GM12878 (cell line): Measurements from ENCODE around the gene ADAMTS4. TPM values are rescaled to one million over a fixed set of nuclear protein-coding genes. Genes with fewer than 3 reads are reported as not detected.

Source experiments
- ATAC-seq: fragments of 200-7000 bp; cut with Tn5 transposase; 3 replicates; pipeline ENCODE4 v1.9.1; 2020; ENCODE audit warnings: mild to moderate bottlenecking, moderate library complexity
- BruUV-seq: library from RNA; stranded (reverse); fragments of 400-500 nt; replicated peaks from 2 replicates; lab custom pipeline; 2021; lab: Mats Ljungman, UMichigan
- CTCF ChIA-PET: fragments of 300-600 bp; sonication (Branson Sonifier 250); formaldehyde crosslinking; extraction: SDS; loops from one replicate; lab custom pipeline; 2021; ENCODE audit warnings: inconsistent platforms; lab: Yijun Ruan, JAX
- POLR2A ChIA-PET: fragments of 350-600 bp; formaldehyde crosslinking; extraction: SDS; loops from one replicate; lab custom pipeline; 2021; ENCODE audit warnings: inconsistent platforms; lab: Charles Lee
- RAD21 ChIA-PET: fragments of 300-600 bp; sonication (Branson Sonifier 250); formaldehyde crosslinking; loops from one replicate; lab custom pipeline; 2023; ENCODE audit warnings: antibody characterized with exemption; ENCODE audit not compliant: unreplicated experiment; lab: Charles Lee
- SMC1A ChIA-PET: fragments of 300-600 bp; sonication (Branson Sonifier 250); formaldehyde crosslinking; loops from one replicate; lab custom pipeline; 2023; ENCODE audit not compliant: unreplicated experiment, uncharacterized antibody; lab: Charles Lee
- DNase-seq: peaks from one replicate; pipeline ENCODE4 v3.0.0-alpha.2; 2011; ENCODE audit warnings: low read depth, low spot score
- FAIRE-seq: peaks from 3 replicates; lab custom pipeline; 2011; peaks lifted over from hg19 to GRCh38; lab: Jason Lieb, UNC
- H2AFZ ChIP-seq: 2 replicates; pipeline ENCODE4 v1.6.0; 2011; ENCODE audit warnings: low read depth, low read length, control low read depth; ENCODE audit not compliant: control insufficient read depth
- H3K27ac ChIP-seq: 2 replicates; pipeline ENCODE4 v1.5.1; 2011; ENCODE audit warnings: control low read depth; ENCODE audit not compliant: control insufficient read depth, insufficient read depth
- H3K27me3 ChIP-seq, 2 experiments: replicated peaks in 1 of 2; 2 replicates each; pipeline versions ENCODE4 v1.6.0 to v1.6.1; 2011; ENCODE audit warnings: low read length in 1 of 2; ENCODE audit not compliant: control insufficient read depth in 2 of 2, insufficient read depth in 2 of 2
- H3K36me3 ChIP-seq, 2 experiments: 2 replicates each; pipeline ENCODE4 v1.5.1; 2011; ENCODE audit warnings: low read length in 1 of 2; ENCODE audit not compliant: control insufficient read depth in 2 of 2, insufficient read depth in 2 of 2
- H3K4me1 ChIP-seq: 2 replicates; pipeline ENCODE4 v1.6.1; 2011; ENCODE audit warnings: mild to moderate bottlenecking, low read length, moderate library complexity, mixed read lengths; ENCODE audit not compliant: control insufficient read depth, insufficient read depth
- H3K4me2 ChIP-seq: 2 replicates; pipeline ENCODE4 v1.6.0; 2011; ENCODE audit warnings: control low read depth; ENCODE audit not compliant: control insufficient read depth, insufficient read depth
- H3K4me3 ChIP-seq: fragments of 200-600 bp; sonication (generic); 2 replicates; pipeline ENCODE4 v1.5.1; 2016
- H3K79me2 ChIP-seq: 2 replicates; pipeline ENCODE4 v1.6.0; 2011; ENCODE audit warnings: low read length; ENCODE audit not compliant: control insufficient read depth, insufficient read depth
- H3K9ac ChIP-seq: 2 replicates; pipeline ENCODE4 v1.8.0; 2011; ENCODE audit warnings: low read length, control low read depth, mixed read lengths; ENCODE audit not compliant: control insufficient read depth, insufficient read depth
- H3K9me3 ChIP-seq: replicated peaks from 3 replicates; pipeline ENCODE4 v1.5.1; 2011; ENCODE audit warnings: mild to moderate bottlenecking, low read length; ENCODE audit not compliant: control insufficient read depth, insufficient read depth
- H4K20me1 ChIP-seq: 2 replicates; pipeline ENCODE4 v1.6.0; 2011; ENCODE audit not compliant: control insufficient read depth, insufficient read depth
- ATF7 ChIP-seq: fragments of 450-650 bp; IDR thresholded peaks from 2 replicates; pipeline ENCODE4 v1.6.1; 2016; ENCODE audit warnings: low read depth, mild to moderate bottlenecking
- HDGF ChIP-seq: fragments of 450-650 bp; IDR thresholded peaks from 2 replicates; pipeline ENCODE4 v1.6.1; 2016; ENCODE audit warnings: antibody characterized with exemption
- KLF5 ChIP-seq: fragments of 450-650 bp; IDR thresholded peaks from 2 replicates; pipeline ENCODE4 v1.6.1; 2014; ENCODE audit warnings: mild to moderate bottlenecking; ENCODE audit not compliant: partially characterized antibody
- MTA3 ChIP-seq: IDR thresholded peaks from 2 replicates; pipeline ENCODE4 v1.6.1; 2012; ENCODE audit warnings: low read length, inconsistent platforms, borderline replicate concordance
- NR2F1 ChIP-seq: fragments of 450-650 bp; conservative IDR thresholded peaks from 2 replicates; pipeline ENCODE4 v1.6.1; 2017; ENCODE audit warnings: mild to moderate bottlenecking
- ZBTB11 ChIP-seq: fragments of 450-650 bp; formaldehyde crosslinking; IDR thresholded peaks from 2 replicates; pipeline ENCODE4 v1.5.0; 2022; ENCODE audit warnings: mild to moderate bottlenecking, missing genetic modification characterization
- WGBS: methylation state at CpG from one replicate; pipeline ENCODE4 v1.1.6; 2016; ENCODE audit warnings: low lambda C conversion rate; ENCODE audit not compliant: insufficient replicate concordance, insufficient coverage; ENCODE audit errors: missing lambda C conversion rate; 5-methylcytosine and 5-hydroxymethylcytosine counted together
- in situ Hi-C: fragments of 300-500 bp; cut with MboI; formaldehyde crosslinking; loops from 9 replicates; pipeline ENCODE4 v1.14.3; 2018; ENCODE audit warnings: mixed read lengths
- intact Hi-C: fragments of 100-400 bp; cut with micrococcal nuclease; formaldehyde crosslinking; loops from one replicate; pipeline ENCODE4 v1.14.2; 2022; ENCODE audit not compliant: unreplicated experiment
- polyA plus RNA-seq, 11 experiments: library from polyadenylated mRNA; depleted of rRNA in 4 of 11; unstranded in 6 of 11; stranded (reverse) in 5 of 11; fragments of >200 nt; fragmentation: Nextera tagmentation in 4 of 11; fragmentation: Illumina TruSeq in 1 of 11; extraction: Ambion mirVana in 4 of 11; extraction: Trizol in 1 of 11; gene quantifications; 1 replicate in 1 of 11; 2 replicates in 10 of 11; pipeline versions ENCODE4 v1.2.1 to v1.2.3, GENCODE V29; 2011 to 2016; ENCODE audit warnings: inconsistent platforms in 2 of 11, missing spikeins in 2 of 11, low read depth in 1 of 11
- total RNA-seq, 4 experiments: library from RNA; depleted of rRNA in 3 of 4; stranded (reverse); fragments of >200 nt in 3 of 4; fragmentation: Illumina TruSeq in 1 of 4; extraction: Trizol in 1 of 4; gene quantifications; 2 replicates each; pipeline versions ENCODE4 v1.2.1 to v1.2.3, GENCODE V29; 2013 to 2021
- TF ChIP-seq, protein P1 (sequence below): IDR thresholded peaks from 2 replicates; pipeline ENCODE4 v1.6.1; 2011; ENCODE audit warnings: borderline replicate concordance, low read depth, mild to moderate bottlenecking, moderate library complexity, low read length; ENCODE audit not compliant: insufficient read depth, poor library complexity, severe bottlenecking

ADAMTS4 gene
- total and polyA plus RNA-seq, 10 of the 15 experiments (the other 5 are each of a cell fraction or from before 2014, with no cell fraction given) = 0.01 to 0.13 (median 0.05) TPM; not detected in 2

GRCh38 chr1:161159913-161160243 is 39.0 kb downstream of the ADAMTS4 start:
- in situ Hi-C loops = no loop called here
- FAIRE-seq (no peak), ATAC-seq (no peak), DNase-seq (no peak)
- peaks cover 14% of the 10 kb centered on the region for H3K79me2 ChIP-seq
- ChIA-PET POLR2A (no interaction called here), CTCF (no interaction called here), RAD21 (no interaction called here), SMC1A (no interaction called here)
- H3K27ac ChIP-seq = peak overlapping the region; percentile 68
- intact Hi-C loops = no loop called here
- H4K20me1 ChIP-seq = no peaks in the 10 kb centered on the region
- peak overlapping the region; percentile 89 for H3K9ac ChIP-seq
- no peak for TF ChIP-seq ATF7
- TF ChIP-seq, protein P1, sequence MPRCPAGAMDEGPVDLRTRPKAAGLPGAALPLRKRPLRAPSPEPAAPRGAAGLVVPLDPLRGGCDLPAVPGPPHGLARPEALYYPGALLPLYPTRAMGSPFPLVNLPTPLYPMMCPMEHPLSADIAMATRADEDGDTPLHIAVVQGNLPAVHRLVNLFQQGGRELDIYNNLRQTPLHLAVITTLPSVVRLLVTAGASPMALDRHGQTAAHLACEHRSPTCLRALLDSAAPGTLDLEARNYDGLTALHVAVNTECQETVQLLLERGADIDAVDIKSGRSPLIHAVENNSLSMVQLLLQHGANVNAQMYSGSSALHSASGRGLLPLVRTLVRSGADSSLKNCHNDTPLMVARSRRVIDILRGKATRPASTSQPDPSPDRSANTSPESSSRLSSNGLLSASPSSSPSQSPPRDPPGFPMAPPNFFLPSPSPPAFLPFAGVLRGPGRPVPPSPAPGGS = no peak
- peak; percentile 20; the same call in 1 of the 2 replicates for TF ChIP-seq HDGF
- TF ChIP-seq NR2F1 = 0 out of 2 replicates have a peak, but pooled peaks have one; percentile 7
- TF ChIP-seq MTA3 = no peak
- TF ChIP-seq KLF5 = no peak
- 0 out of 2 replicates have a peak, but pooled peaks have one; percentile 16 for TF ChIP-seq ZBTB11 (CRISPR knock-in tag)
- peaks cover 15% of the 10 kb centered on the region for H3K4me1 ChIP-seq
- H3K27me3 ChIP-seq = no peaks in the 10 kb centered on the region
- H3K4me3 ChIP-seq = peak overlapping the region; percentile 83
- WGBS = 19% methylated on average over 11 of the region's 11 CpGs
- peaks cover 0 to 15% of the 10 kb centered on the region in 2 experiments for H3K36me3 ChIP-seq
- peak overlapping the region; percentile 97 for H3K4me2 ChIP-seq
- no TSS peak for BruUV-seq
- peak overlapping the region; percentile 82 for H2AFZ ChIP-seq
- H3K9me3 ChIP-seq = no peaks in the 10 kb centered on the region
